Retinal pigment epithelial cell (primary cell): ENCODE measurements around the gene SCYL1.
A peak's percentile ranks its signal among the peaks of the same experiment; 100 is the strongest.

ENCODE experiments used
- DNase-seq: peaks from one replicate; pipeline ENCODE4 v3.0.0-alpha.2; 2010; ENCODE audit warnings: low read depth
- H3K4me3 ChIP-seq: 2 replicates; pipeline ENCODE4 v1.5.1; 2011; ENCODE audit warnings: mild to moderate bottlenecking, low read length, control low read depth, moderate library complexity
- CTCF ChIP-seq: conservative IDR thresholded peaks from 2 replicates; pipeline ENCODE4 v1.5.1; 2011; ENCODE audit warnings: low read depth, low read length, control low read depth, inconsistent platforms

The SCYL1 gene

GRCh38 chr11:65553301-65554001, 28.6 kb downstream of the SCYL1 start:
- no peak for DNase-seq
- H3K4me3 ChIP-seq, result peak overlapping the region; percentile 15
- no peak for TF ChIP-seq CTCF

- no peak overlapping the region for H3K4me3 ChIP-seq
- DNase-seq, result no peak
- no peak for TF ChIP-seq CTCF
These were observed 29.4 kb downstream of the SCYL1 start for GRCh38 chr11:65554057-65554818.

- no peak for TF ChIP-seq CTCF
- DNase-seq, result no peak
- H3K4me3 ChIP-seq, result no peak overlapping the region
These were observed 30.1 kb downstream of the SCYL1 start for GRCh38 chr11:65554842-65555430.

GRCh38 chr11:65555693-65556231, 30.9 kb downstream of the SCYL1 start:
- no peak for DNase-seq
- no peak for TF ChIP-seq CTCF
- peak overlapping the region; percentile 68 for H3K4me3 ChIP-seq

- TF ChIP-seq CTCF, result no peak
- no peak for DNase-seq
These were observed 31.8 kb downstream of the SCYL1 start for GRCh38 chr11:65556470-65557279.

GRCh38 chr11:65557280-65558001, 32.6 kb downstream of the SCYL1 start:
- peak overlapping the region; percentile 68 for H3K4me3 ChIP-seq
- DNase-seq, result no peak

More at GRCh38 chr11:65556470-65557279, 31.8 kb downstream of the SCYL1 start:
- H3K4me3 ChIP-seq, result peak overlapping the region; percentile 68

More at GRCh38 chr11:65557280-65558001, 32.6 kb downstream of the SCYL1 start:
- no peak for TF ChIP-seq CTCF
